Measurements from ENCODE around the gene RBM20.

GRCh38 chr10:110821508-110821907 is 177.4 kb downstream of the RBM20 start:
- TF ChIP-seq MEF2D (CRISPR knock-in tag; IDR thresholded peaks at IDR 0.05), result no peak
- TF ChIP-seq SP1 (IDR thresholded peaks at IDR 0.05), result no peak
- no peak for TF ChIP-seq SP1 (CRISPR knock-in tag; IDR thresholded peaks at IDR 0.05)
- TF ChIP-seq ZSCAN9 (CRISPR knock-in tag; IDR thresholded peaks at IDR 0.05; ENCODE audit: borderline replicate concordance), result no peak
- TF ChIP-seq ESRRA (CRISPR knock-in tag; IDR thresholded peaks at IDR 0.05; ENCODE audit: low read depth), result no peak
- TF ChIP-seq MAX (IDR thresholded peaks at IDR 0.05), result no peak
- TF ChIP-seq CTCF (CRISPR knock-in tag; IDR thresholded peaks at IDR 0.05), result no peak
